Activated CD8-positive, alpha-beta T cell treated with anti-CD3 and anti-CD28 coated beads for 36 hours (primary cell): ENCODE data around the gene MSMB. TPM values are rescaled to one million over a fixed set of nuclear protein-coding genes. Genes with fewer than 3 reads are reported as not detected.
"Not testable (repeated sequence)": the region's sequence is repeated elsewhere in the genome, so short reads cannot be mapped to it uniquely, and the experiment has no call there.

ENCODE experiments used
- ATAC-seq: fragments of 200-7000 bp; cut with Tn5 transposase; one replicate; pipeline ENCODE4 v1.10.0; 2021; ENCODE audit warnings: mild to moderate bottlenecking, moderate library complexity
- CTCF ChIA-PET: fragments of 350-600 bp; sonication (Branson Sonifier 250); formaldehyde crosslinking; loops from one replicate; lab custom pipeline; 2021; ENCODE audit warnings: antibody characterized with exemption; lab: Charles Lee
- POLR2A ChIA-PET: fragments of 350-600 bp; sonication (Branson Sonifier 250); formaldehyde crosslinking; loops from one replicate; lab custom pipeline; 2021; ENCODE audit warnings: antibody characterized with exemption; lab: Charles Lee
- DNase-seq: peaks from one replicate; pipeline ENCODE4 v3.0.0-alpha.2; 2020
- H3K27ac Mint-ChIP-seq: one replicate; pipeline ENCODE4 v1.8.0; 2021; ENCODE audit warnings: mild to moderate bottlenecking, mixed read lengths
- H3K27me3 Mint-ChIP-seq: one replicate; pipeline ENCODE4 v1.8.0; 2021; ENCODE audit warnings: mixed read lengths
- H3K36me3 Mint-ChIP-seq: one replicate; pipeline ENCODE4 v1.8.0; 2021; ENCODE audit warnings: low read depth, mixed read lengths
- H3K4me1 Mint-ChIP-seq: one replicate; pipeline ENCODE4 v1.8.0; 2021; ENCODE audit warnings: low read depth, mixed read lengths
- H3K4me3 Mint-ChIP-seq: one replicate; pipeline ENCODE4 v1.8.0; 2021; ENCODE audit warnings: mild to moderate bottlenecking, moderate library complexity, mixed read lengths
- H3K9me3 Mint-ChIP-seq: one replicate; pipeline ENCODE4 v1.8.0; 2021; ENCODE audit warnings: mixed read lengths
- intact Hi-C: fragments of 100-400 bp; cut with micrococcal nuclease; formaldehyde crosslinking; loops from one replicate; pipeline ENCODE4 v1.10.0; 2022
- total RNA-seq, 2 experiments: library from RNA; stranded (reverse); gene quantifications; one replicate each; pipeline ENCODE4 v1.2.3, GENCODE V29; 2021
- TF ChIP-seq, protein P1 (sequence below): fragments of 200-600 bp; IDR thresholded peaks from one replicate; pipeline ENCODE4 v1.8.0; 2022; ENCODE audit warnings: antibody characterized with exemption, mild to moderate bottlenecking

MSMB gene, protein sequence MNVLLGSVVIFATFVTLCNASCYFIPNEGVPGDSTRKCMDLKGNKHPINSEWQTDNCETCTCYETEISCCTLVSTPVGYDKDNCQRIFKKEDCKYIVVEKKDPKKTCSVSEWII
- not detected for total RNA-seq

DNA sequence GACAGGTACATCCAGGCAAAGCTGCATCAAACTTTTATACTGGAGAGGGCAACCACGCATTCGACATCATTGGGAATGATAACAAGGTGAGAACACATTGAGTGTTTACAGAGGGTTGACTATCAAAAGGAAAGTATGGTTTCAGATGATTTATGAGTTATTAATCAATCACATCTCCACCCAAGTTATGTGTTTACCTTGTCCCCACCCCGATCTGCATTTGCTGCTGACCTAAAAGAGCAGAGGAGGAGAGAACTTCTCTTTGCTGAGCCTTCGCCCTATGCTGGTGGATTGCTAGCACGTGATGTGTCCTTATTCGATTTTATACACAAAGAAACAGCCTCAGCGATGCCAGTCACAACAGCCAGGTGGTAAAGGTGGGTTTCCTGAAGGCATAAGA is at the start of gene MSMB:
MSMB (minus strand) TSS at position 9 of the 400 bp plus-strand sequence. CDS start 32 bp downstream, outside the sequence.
- DNase-seq (no peak), ATAC-seq (no peak)
- TF ChIP-seq, protein P1, sequence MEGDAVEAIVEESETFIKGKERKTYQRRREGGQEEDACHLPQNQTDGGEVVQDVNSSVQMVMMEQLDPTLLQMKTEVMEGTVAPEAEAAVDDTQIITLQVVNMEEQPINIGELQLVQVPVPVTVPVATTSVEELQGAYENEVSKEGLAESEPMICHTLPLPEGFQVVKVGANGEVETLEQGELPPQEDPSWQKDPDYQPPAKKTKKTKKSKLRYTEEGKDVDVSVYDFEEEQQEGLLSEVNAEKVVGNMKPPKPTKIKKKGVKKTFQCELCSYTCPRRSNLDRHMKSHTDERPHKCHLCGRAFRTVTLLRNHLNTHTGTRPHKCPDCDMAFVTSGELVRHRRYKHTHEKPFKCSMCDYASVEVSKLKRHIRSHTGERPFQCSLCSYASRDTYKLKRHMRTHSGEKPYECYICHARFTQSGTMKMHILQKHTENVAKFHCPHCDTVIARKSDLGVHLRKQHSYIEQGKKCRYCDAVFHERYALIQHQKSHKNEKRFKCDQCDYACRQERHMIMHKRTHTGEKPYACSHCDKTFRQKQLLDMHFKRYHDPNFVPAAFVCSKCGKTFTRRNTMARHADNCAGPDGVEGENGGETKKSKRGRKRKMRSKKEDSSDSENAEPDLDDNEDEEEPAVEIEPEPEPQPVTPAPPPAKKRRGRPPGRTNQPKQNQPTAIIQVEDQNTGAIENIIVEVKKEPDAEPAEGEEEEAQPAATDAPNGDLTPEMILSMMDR = no peak
- no peak within 1 kb of the TSS for H3K4me3 Mint-ChIP-seq
- no peaks in the 10 kb centered on the region for H3K27me3 Mint-ChIP-seq
- no peaks in the 10 kb centered on the region for H3K4me1 Mint-ChIP-seq
- ChIA-PET POLR2A (interaction anchor here (1.2 kb wide), 1 partner anchor 17 kb away, joined by 3 read pairs; no protein-coding TSS in a partner anchor), CTCF (no interaction called here)
- H3K9me3 Mint-ChIP-seq = no peaks in the 10 kb centered on the region
- intact Hi-C loops = no loop called here
- H3K36me3 Mint-ChIP-seq = no peaks in the 10 kb centered on the region
- no peak within 1 kb of the TSS for H3K27ac Mint-ChIP-seq

DNA sequence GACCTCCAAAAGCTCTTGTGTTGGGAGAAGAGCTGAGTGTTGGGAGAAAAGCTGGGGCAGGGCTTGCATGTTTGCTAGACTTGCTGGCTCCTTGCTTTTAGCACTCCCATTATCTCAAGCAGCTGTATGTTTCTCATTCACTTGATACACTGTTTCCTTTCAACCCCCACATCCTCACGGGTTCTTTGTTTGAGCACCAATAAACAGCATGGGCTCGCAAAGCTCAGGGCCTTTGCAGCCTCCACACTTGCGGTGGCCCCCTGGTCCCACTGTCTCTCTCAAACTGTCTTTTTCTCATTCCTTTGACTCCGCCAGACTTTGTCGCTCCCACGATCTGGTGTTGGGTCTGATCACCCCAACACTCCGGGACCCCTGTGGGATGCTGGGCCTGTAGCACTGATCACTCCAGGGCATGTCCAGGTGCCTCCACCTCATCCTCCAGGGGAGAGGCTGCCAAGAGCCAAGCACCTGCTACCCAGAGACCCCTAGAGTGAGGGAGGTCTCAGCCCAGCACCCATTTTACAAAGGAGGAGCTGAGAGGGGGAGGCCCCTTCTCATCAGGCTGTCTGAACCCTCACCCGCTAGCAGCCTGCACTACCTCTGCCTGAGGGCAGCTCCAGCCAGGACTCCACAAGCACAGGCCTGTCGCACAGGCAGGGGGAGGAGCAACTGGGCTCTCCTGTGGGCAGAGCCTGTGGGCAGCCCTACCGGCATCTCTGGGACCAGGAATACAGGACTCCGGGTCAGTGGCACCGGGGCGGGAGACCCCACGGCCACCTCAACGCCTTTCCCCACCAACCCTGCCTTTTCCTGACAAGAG is 49.1 kb upstream of the MSMB start:
- no peaks in the 10 kb centered on the region for H3K27me3 Mint-ChIP-seq
- no peak overlapping the region for H3K27ac Mint-ChIP-seq
- peaks cover 2% of the 10 kb centered on the region for H3K36me3 Mint-ChIP-seq
- POLR2A ChIA-PET = interaction anchor here (0.5 to 1.2 kb wide), 3 partner anchors 12 to 174 kb away, joined by 3 to 5 read pairs (median 3); no protein-coding TSS in a partner anchor
- H3K4me3 Mint-ChIP-seq = peak overlapping the region; percentile 35
- DNase-seq = peak; percentile 47
- ATAC-seq = peak; percentile 31
- peaks cover 4% of the 10 kb centered on the region for H3K9me3 Mint-ChIP-seq
- H3K4me1 Mint-ChIP-seq = peaks cover 5% of the 10 kb centered on the region
- CTCF ChIA-PET = no interaction called here
- intact Hi-C loops = loop anchor here (10.0 kb wide), 1 partner anchor 60 kb away; the partner anchor contains the start of gene NCOA4
- TF ChIP-seq, protein P1 = no peak

DNA sequence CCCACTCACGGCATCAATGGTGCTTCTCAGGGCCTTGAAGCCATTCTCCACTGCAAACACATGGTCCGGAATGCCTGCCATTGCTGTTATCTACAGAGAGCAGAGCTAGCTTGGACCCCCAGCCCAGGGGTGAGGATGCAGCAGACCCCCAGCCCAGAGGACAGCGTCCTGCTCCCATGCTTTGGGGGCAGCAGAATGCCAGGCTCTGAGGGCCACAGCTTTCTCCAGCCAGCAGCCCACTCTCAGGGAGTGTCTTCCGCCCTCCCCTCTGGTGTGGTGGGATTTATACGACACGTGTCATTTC is 48.1 kb upstream of the MSMB start:
- Mint-ChIP-seq H3K27ac (no peak overlapping the region), H3K36me3 (peaks cover 2% of the 10 kb centered on the region), H3K4me3 (no peak overlapping the region), H3K9me3 (peaks cover 4% of the 10 kb centered on the region), H3K4me1 (peaks cover 5% of the 10 kb centered on the region), H3K27me3 (no peaks in the 10 kb centered on the region)
- DNase-seq (no peak), ATAC-seq (no peak)
- TF ChIP-seq, protein P1 = no peak
- intact Hi-C loops = loop anchor here (10.0 kb wide), 1 partner anchor 59 kb away; the partner anchor contains the start of gene NCOA4
- POLR2A ChIA-PET = interaction anchor here (0.7 kb wide), 1 partner anchor 146 kb away, joined by 3 read pairs; no protein-coding TSS in a partner anchor
- CTCF ChIA-PET = no interaction called here

DNA sequence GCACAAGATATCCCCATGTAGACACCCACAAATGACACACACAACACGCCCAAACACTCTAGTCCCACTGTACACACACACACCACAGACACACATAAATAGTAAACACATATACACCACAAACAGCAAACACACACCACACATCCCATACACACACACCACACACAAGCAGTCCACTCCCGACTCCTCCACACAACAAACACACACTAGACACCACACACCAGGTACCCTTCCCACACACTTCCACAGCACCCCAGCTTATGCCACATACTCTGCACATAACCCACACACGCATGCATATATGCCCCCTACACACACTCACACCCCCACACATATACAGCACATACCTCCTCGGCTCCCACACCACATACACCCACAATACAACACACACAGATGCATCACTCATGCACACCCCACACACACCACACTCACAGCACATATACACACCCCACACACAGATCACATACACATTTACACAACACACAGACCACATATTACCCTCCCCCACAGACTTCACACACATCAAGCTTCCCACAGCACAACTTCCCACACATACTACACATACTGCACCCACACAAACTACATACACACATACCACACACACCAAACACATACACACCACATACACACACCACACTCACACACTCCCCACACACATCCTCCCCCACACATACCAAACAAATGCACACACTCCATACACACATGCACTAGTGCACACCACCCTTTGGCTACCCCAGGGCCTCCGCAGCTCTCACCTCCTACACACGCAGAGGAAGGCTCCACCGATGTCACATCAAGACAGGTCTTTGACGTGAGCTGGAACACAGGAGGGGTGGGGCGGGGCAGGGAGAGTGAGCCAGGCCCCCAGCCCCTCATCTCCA is 47.5 kb upstream of the MSMB start:
- POLR2A ChIA-PET = interaction anchor here (0.7 kb wide), 1 partner anchor 146 kb away, joined by 3 read pairs; no protein-coding TSS in a partner anchor
- H3K4me1 Mint-ChIP-seq, H3K27ac Mint-ChIP-seq, CTCF ChIA-PET, H3K27me3 Mint-ChIP-seq, H3K4me3 Mint-ChIP-seq, H3K9me3 Mint-ChIP-seq, H3K36me3 Mint-ChIP-seq: not testable (repeated sequence)
- intact Hi-C loops = loop anchor here (10.0 kb wide), 1 partner anchor 59 kb away; the partner anchor contains the start of gene NCOA4
- ATAC-seq (peak; percentile 62), DNase-seq (peak; percentile 80)

DNA sequence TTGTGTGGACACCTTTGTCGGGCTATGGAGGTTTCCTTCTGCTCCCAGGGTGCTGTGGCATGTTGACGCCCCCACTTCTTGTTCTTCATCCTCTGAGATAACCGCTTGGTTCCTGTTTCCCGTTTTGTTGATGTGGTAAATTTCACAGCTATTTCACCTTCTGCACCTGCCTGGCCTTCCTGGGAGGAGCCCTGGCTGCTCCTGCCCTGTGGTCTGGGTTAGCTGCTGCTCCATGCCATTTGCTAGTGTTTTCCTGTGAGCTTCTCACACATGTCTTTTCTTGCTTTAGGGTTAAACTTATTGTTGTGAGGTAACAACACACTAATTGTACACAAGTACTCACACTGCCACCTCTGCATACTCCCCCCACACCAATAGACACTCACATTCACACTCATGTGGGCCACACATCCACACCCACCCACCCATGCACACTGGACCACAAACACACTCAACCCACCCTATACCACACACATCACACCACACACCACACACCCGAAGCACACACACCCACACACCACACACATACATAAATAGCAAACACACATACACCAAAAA is 46.5 kb upstream of the MSMB start:
- H3K27me3 Mint-ChIP-seq = no peaks in the 10 kb centered on the region
- H3K4me3 Mint-ChIP-seq = no peak overlapping the region
- ChIA-PET CTCF (interaction anchor here (1.2 kb wide), 1 partner anchor 136 kb away, joined by 3 read pairs; no protein-coding TSS in a partner anchor), POLR2A (no interaction called here)
- H3K36me3 Mint-ChIP-seq = peaks cover 2% of the 10 kb centered on the region
- DNase-seq = peak; percentile 37
- no peaks in the 10 kb centered on the region for H3K9me3 Mint-ChIP-seq
- TF ChIP-seq, protein P1 = no peak
- intact Hi-C loops = loop anchor here (10.0 kb wide), 1 partner anchor 58 kb away; the partner anchor contains the start of gene NCOA4
- H3K4me1 Mint-ChIP-seq = peaks cover 5% of the 10 kb centered on the region
- no peak for ATAC-seq
- no peak overlapping the region for H3K27ac Mint-ChIP-seq
